Activated CD8-positive, alpha-beta T cell treated with anti-CD3 and anti-CD28 coated beads for 36 hours (primary cell): Measurements from ENCODE around the gene GJB2. TPM values are rescaled to one million over a fixed set of nuclear protein-coding genes. Genes with fewer than 3 reads are reported as not detected.

Experiments
- ATAC-seq: fragments of 200-7000 bp; cut with Tn5 transposase; one replicate; pipeline ENCODE4 v1.10.0; 2021; ENCODE audit warnings: mild to moderate bottlenecking, moderate library complexity
- CTCF ChIA-PET: fragments of 350-600 bp; sonication (Branson Sonifier 250); formaldehyde crosslinking; loops from one replicate; lab custom pipeline; 2021; ENCODE audit warnings: antibody characterized with exemption; lab: Charles Lee
- POLR2A ChIA-PET: fragments of 350-600 bp; sonication (Branson Sonifier 250); formaldehyde crosslinking; loops from one replicate; lab custom pipeline; 2021; ENCODE audit warnings: antibody characterized with exemption; lab: Charles Lee
- DNase-seq: peaks from one replicate; pipeline ENCODE4 v3.0.0-alpha.2; 2020
- H3K27ac Mint-ChIP-seq: one replicate; pipeline ENCODE4 v1.8.0; 2021; ENCODE audit warnings: mild to moderate bottlenecking, mixed read lengths
- H3K27me3 Mint-ChIP-seq: one replicate; pipeline ENCODE4 v1.8.0; 2021; ENCODE audit warnings: mixed read lengths
- H3K36me3 Mint-ChIP-seq: one replicate; pipeline ENCODE4 v1.8.0; 2021; ENCODE audit warnings: low read depth, mixed read lengths
- H3K4me1 Mint-ChIP-seq: one replicate; pipeline ENCODE4 v1.8.0; 2021; ENCODE audit warnings: low read depth, mixed read lengths
- H3K4me3 Mint-ChIP-seq: one replicate; pipeline ENCODE4 v1.8.0; 2021; ENCODE audit warnings: mild to moderate bottlenecking, moderate library complexity, mixed read lengths
- H3K9me3 Mint-ChIP-seq: one replicate; pipeline ENCODE4 v1.8.0; 2021; ENCODE audit warnings: mixed read lengths
- CTCF ChIP-seq: fragments of 200-600 bp; IDR thresholded peaks from one replicate; pipeline ENCODE4 v1.8.0; 2022; ENCODE audit warnings: antibody characterized with exemption, mild to moderate bottlenecking
- intact Hi-C: fragments of 100-400 bp; cut with micrococcal nuclease; formaldehyde crosslinking; loops from one replicate; pipeline ENCODE4 v1.10.0; 2022
- total RNA-seq, 2 experiments: library from RNA; stranded (reverse); gene quantifications; one replicate each; pipeline ENCODE4 v1.2.3, GENCODE V29; 2021

GJB2 gene
- total RNA-seq, 2 experiments from 2014 or later: 0.83 to 1.1 TPM

- ATAC-seq: no peak
- intact Hi-C loops: no loop called here
- Mint-ChIP-seq H3K27ac (no peak overlapping the region), H3K9me3 (no peaks in the 10 kb centered on the region), H3K4me3 (no peak overlapping the region), H3K36me3 (no peaks in the 10 kb centered on the region), H3K27me3 (peaks cover 19% of the 10 kb centered on the region), H3K4me1 (no peaks in the 10 kb centered on the region)
- POLR2A ChIA-PET: no interaction called here
- TF ChIP-seq CTCF: no peak
- CTCF ChIA-PET: no interaction called here
- DNase-seq: no peak
Observed at GRCh38 chr13:20148501-20149183, 44.1 kb downstream of the GJB2 start.

GRCh38 chr13:20146381-20146780 is 46.4 kb downstream of the GJB2 start:
- ATAC-seq (no peak), DNase-seq (no peak)
- H3K27me3 Mint-ChIP-seq: peaks cover 35% of the 10 kb centered on the region
- intact Hi-C loops: no loop called here
- CTCF ChIA-PET: no interaction called here
- POLR2A ChIA-PET: interaction anchor here (1.2 kb wide), 1 partner anchor 15 kb away, joined by 3 read pairs; no protein-coding TSS in a partner anchor
- H3K27ac Mint-ChIP-seq: no peak overlapping the region
- no peaks in the 10 kb centered on the region for H3K4me1 Mint-ChIP-seq
- H3K9me3 Mint-ChIP-seq: no peaks in the 10 kb centered on the region
- no peaks in the 10 kb centered on the region for H3K36me3 Mint-ChIP-seq
- no peak for TF ChIP-seq CTCF
- no peak overlapping the region for H3K4me3 Mint-ChIP-seq

DNA sequence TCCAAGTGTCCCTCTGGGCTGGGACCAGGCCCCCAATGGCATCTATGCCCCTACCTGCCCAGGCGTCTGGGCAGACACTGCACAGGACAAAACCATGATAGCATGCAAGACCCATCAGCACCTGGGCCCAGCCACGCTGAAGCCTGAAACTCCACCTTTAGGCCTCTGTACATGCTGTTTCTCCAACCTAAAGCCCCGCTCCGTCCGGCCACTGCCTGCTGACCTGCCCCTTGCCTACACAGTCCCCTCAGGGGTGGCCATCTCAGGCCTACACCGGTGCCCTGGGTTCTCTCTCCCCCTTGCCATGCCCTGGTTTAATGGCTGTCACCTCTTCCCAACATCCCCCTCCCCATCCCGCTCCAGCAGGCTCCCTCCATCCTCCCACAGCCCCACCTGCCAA is 47.2 kb downstream of the GJB2 start:
- peaks cover 41% of the 10 kb centered on the region for H3K27me3 Mint-ChIP-seq
- H3K27ac Mint-ChIP-seq: no peak overlapping the region
- H3K9me3 Mint-ChIP-seq: no peaks in the 10 kb centered on the region
- no peak for DNase-seq
- H3K4me1 Mint-ChIP-seq: no peaks in the 10 kb centered on the region
- H3K36me3 Mint-ChIP-seq: no peaks in the 10 kb centered on the region
- POLR2A ChIA-PET: no interaction called here
- intact Hi-C loops: no loop called here
- ATAC-seq: no peak
- CTCF ChIA-PET: no interaction called here
- H3K4me3 Mint-ChIP-seq: no peak overlapping the region
- no peak for TF ChIP-seq CTCF

GRCh38 chr13:20144141-20144850 is 48.4 kb downstream of the GJB2 start:
- no peak for ATAC-seq

More at GRCh38 chr13:20144141-20144850, 48.4 kb downstream of the GJB2 start:
- POLR2A ChIA-PET: interaction anchor here (1.2 kb wide), 1 partner anchor 13 kb away, joined by 4 read pairs; no protein-coding TSS in a partner anchor
- no peaks in the 10 kb centered on the region for H3K4me1 Mint-ChIP-seq
- peaks cover 45% of the 10 kb centered on the region for H3K27me3 Mint-ChIP-seq
- no peaks in the 10 kb centered on the region for H3K36me3 Mint-ChIP-seq
- DNase-seq: no peak
- TF ChIP-seq CTCF: no peak
- no peaks in the 10 kb centered on the region for H3K9me3 Mint-ChIP-seq
- CTCF ChIA-PET: no interaction called here
- no peak overlapping the region for H3K27ac Mint-ChIP-seq
- intact Hi-C loops: no loop called here
- H3K4me3 Mint-ChIP-seq: no peak overlapping the region
